GM03348 (cell line): ENCODE results near the gene STK11.
A peak's percentile ranks its signal among the peaks of the same experiment; 100 is the strongest.

Experiments
- DNase-seq: peaks from one replicate; pipeline ENCODE4 v3.0.0; 2012; ENCODE audit warnings: low spot score

STK11 gene

DNA sequence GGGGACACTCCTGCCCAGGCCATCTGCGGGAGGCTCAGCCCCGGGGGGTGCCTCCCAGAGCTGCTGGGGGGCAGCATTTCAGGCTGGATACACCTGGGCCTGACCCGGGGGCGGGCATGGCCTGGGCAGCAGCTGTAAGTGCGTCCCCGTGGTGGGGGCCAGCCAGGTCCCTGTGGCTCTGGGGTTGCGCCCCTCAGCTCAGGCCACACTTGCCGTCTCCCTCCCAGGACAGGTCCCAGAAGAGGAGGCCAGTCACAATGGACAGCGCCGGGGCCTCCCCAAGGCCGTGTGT is 20.6 kb downstream of the STK11 start:
- no peak for DNase-seq

DNA sequence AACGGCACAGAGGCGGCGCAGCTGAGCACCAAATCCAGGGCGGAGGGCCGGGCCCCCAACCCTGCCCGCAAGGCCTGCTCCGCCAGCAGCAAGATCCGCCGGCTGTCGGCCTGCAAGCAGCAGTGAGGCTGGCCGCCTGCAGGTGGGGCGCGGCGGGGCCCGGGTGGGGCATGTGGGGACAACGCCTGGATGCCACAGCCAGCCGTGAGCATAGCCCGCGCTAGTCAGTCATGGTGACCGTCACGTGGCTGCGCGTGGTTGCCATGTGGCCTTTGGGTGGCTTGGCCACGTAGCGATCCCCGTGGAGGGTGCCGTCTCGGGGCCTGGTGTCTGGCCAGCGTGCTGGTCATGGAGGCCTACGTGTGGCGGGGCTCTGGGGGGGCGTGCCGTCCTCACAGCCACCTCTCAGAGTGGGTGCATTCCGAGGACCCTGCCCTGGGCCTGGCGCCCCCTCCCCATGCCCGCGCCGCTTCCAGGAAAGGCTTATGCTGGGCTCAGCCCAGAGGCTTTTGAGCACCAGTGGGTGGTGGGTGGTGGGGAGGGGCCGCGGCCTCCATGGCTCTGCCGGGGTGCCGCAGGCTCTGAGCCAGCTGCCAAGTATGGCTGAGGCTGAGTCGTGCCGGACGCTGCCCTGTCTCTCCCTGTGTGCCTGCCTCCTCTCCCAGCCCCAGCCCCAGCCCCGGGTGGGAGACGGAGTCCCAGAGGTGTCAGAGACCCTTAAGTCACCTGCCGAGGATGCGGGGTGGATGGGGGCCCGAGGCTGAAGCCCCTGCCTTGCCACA is 21.1 kb downstream of the STK11 start:
- no peak for DNase-seq

DNA sequence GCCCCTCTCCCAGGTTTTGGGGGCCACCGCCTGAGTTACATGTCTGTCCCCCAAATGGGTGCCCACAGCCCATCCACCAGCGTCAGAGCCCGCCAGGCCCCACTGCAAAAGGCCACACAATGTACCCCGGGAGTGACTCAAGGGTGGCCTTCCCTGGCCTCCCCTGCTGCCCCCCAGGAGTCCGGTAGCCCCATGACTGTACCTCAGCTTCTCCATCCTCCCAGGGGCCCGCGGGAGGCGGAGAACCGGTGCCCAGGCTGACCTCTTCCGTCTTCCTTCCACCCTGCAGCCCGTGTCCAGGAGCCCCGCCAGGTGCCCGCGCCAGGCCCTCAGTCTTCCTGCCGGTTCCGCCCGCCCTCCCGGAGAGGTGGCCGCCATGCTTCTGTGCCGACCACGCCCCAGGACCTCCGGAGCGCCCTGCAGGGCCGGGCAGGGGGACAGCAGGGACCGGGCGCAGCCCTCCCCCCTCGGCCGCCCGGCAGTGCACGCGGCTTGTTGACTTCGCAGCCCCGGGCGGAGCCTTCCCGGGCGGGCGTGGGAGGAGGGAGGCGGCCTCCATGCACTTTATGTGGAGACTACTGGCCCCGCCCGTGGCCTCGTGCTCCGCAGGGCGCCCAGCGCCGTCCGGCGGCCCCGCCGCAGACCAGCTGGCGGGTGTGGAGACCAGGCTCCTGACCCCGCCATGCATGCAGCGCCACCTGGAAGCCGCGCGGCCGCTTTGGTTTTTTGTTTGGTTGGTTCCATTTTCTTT is 21.9 kb downstream of the STK11 start:
- no peak for DNase-seq

DNA sequence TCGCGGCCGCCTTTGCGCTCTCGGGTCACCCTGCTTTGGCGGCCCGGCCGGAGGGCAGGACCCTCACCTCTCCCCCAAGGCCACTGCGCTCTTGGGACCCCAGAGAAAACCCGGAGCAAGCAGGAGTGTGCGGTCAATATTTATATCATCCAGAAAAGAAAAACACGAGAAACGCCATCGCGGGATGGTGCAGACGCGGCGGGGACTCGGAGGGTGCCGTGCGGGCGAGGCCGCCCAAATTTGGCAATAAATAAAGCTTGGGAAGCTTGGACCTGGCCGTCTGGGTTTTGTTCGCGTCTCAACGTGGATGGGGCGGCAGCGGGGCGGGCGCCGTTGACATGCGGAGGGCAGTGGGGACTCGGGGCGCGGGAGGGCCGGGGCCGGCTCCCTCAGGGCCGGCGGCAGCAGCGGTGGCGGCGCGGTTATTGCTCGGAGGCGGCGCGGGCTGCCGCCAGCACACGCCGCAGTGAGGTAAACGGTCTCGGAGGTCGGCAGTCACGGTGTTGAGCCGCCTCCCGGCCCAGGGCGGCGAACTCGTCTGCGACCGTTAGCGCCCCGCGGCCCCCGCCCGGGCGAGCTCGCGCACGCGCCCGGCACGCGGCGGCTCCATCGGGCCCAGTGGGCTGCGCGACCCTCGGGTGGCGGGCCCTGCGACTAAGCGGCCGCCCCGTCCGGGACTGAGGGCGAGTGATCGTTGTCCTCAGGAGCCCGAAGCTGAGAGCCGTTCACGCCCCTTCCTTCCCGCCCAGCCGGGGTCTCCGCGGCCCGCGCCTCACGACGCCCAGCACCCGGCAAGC is 22.8 kb downstream of the STK11 start:
- no peak for DNase-seq

DNA sequence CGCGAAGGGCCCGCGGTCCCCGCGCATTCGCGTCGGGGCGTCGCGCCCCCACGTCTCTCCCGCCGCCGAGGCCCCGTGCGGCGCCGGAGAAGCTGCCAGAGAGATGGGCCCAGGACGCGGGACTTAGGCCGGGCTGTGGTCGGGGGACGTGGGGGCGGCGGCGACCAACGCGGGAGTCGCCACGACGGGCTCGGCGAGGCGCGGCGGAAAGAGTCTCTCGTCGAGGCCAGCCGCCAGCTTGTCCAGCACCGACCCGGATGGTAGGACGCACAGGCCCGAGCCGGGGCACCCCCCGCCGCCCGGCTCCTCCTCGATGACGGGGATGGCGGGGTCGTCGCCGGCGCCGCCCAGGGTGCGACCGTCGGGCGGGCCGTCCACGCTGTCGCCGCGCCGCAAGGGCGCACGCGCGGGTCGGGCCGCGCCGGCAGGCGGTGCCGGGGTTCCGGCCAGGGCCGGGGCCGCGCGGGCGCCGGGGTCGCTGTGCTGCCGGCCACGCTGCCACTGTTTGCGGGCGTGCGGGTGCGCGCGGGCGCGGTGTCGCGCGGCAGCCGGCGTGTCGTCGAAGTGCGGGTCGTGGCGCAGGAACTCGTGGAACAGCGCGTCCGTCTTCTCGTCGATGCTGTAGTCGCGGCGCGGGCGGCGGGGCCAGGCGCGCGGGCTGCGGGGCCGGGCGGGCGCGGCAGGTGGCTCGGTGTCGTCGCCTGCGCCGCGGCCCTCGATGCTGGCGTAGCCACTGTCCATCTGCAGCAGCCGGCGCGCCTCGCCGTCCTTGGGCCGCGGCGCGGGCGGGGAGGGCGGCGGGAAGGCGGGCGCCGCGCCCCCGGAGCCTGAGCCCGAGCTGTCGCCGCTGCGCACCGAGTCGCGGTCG is 23.7 kb downstream of the STK11 start:
- no peak for DNase-seq

DNA sequence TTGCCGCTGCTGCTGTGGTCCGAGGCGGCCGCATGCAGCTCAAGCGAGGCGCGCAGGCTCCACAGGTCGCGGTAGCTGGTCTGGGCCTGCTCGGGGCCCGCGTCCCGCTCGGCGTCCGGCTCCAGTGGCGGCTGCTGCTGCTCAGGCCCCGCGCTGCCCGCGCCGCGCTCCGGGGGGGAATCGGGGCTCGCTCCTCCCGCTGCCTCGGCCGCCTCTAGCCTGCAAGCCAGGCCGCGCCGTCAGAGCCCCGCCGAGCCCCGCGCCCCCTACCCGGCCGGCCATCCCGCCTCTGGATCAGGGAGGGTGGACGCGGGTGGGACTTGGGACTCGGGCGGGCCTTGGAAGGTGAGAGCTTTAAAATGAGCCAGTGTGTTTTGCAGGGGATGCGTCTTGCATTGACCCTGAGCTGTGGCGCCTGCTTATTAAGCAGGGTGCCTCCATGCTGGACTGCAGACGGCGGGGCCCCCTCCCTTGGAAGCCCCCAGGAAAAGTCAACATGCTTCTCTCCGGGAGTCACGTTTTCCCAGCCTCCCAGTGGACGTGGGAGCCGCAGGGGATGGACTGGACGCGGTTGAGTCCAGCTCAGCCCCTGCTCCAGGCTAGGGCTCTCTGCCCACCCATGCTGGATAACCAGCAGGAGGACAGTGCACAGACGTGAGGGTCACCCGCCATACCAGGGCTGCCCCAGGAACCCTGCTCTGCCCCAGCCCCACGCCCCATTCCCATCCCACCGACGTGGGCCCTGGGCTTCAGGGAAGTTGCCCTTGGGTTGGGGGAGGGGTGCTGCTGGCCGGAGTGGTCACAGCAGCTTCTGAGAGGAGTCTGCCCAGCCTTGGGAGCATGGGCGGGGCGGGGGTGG is 24.6 kb downstream of the STK11 start:
- DNase-seq, result no peak

DNA sequence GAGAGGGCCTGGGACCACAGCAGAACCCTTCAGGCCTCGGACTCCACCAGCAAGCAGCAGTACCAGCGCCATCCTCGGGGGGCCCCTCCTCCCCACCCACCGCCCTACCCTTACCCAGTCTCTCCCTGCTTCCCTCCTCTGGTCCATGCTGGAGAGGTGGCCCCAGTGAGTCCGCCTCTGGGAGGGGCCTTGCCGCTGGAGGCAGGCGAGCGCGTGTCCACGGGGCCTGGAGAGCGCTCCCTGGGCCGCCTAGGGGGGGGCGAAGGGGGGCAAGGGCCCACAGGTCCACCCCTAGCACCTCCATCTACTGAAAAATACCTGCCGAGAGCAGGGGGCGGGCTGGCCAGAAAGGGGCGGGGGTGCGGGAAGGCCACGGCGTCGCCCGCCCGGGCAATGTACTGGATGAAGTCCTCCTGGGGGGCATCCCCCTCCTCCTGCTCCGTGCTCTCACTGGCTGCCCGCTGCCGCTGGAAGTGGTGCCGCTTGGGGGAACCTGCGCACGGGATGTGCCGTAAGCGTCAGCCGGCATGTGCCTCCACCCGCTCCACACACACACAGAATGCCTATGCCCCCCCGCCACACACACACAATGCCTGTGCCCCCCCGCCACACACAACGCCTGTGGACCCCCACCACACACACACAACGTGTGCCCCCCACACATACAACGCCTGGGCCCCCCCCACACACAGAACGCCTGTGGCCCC is 25.4 kb downstream of the STK11 start:
- DNase-seq, result no peak

DNA sequence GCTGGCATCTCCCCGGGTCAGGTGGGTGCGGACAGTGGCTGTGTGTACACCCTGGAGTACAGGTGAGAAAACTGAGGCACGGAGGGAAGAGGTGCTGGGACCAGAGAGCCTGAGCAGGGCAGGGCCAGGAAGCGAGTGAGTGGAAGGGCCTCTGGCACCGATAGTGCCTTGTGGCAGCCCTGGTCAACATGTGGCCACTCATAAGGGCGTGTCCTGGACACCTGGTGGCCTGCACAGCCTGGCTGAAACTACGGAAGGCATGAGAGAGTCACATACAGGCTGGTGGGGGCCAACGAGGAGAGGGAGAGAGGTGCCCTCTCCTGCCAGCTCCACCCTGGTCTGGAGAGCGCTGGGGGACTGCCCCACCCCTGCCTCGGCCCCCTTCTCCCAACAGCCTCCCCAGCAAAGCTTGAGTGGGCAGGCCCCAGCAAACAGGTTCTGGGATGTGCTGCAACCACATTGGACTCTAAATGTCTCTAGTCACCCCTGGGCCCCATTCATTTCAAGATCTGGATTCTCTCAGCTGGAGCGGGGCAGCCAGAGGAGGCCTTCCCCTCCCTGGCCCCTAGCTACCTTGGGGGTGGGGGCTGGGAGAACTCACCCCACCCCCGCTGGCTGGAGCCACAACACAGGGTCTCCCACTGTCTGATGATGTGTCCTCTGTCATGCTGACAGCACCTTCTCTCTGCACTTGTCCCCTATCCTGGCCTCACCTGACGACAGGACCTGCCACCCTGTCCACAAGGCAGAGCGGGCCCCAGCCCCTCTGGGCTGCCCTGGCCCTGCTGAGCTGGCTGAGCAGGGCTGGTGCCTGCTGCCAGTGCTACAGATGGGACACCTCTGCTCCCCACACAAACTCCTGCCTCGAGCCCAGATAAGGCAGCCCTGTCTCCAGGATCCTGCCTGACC is 26.4 kb downstream of the STK11 start:
- DNase-seq, result no peak

DNA sequence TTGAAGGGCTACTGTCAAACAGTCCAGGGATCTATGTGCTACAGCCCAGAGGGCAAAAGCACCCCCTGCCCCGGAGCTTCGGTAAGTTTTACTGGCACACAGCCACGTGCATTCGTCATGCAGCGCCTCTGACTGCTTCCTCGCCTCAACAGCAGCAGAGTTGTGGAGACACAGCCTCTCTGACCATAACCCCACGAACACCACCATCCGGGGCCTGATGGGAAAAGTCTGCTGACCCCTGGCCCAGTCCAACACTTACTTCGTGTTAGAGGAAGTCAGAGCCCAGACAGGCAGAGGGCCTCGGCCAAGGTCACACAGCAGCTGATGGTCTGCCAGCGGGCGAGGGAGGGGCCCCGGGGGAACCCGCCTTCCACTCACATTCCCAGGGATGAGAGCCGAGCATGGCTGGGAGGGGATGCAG is 27.1 kb downstream of the STK11 start:
- DNase-seq, result no peak

DNA sequence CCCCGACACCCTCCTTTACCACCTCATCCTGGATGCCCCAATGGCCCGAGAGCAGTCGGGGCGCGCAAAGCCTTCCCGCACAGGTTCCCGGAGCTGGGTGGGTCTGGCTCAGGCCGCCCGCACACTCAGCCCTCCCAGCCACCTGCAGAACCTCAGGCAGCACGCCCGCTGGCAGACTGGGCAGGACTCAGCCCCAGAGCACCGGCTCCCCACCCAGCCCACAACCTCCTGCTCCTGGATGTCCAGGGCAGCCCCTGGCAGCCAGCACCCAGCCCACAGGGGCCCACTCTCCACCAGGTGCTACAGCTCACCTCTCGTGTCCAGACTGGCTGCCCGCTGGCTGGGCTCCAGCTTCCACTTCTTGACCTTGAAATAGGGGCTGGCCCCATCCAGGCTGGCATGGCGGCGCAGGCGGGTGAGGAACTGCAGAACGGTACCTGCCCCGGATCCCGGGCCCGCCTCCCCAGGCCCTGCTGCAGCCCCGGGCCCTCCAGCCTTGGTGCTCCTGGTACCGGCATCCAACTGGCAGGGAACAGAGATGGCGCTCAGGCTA is 27.6 kb downstream of the STK11 start:
- DNase-seq, result no peak

DNA sequence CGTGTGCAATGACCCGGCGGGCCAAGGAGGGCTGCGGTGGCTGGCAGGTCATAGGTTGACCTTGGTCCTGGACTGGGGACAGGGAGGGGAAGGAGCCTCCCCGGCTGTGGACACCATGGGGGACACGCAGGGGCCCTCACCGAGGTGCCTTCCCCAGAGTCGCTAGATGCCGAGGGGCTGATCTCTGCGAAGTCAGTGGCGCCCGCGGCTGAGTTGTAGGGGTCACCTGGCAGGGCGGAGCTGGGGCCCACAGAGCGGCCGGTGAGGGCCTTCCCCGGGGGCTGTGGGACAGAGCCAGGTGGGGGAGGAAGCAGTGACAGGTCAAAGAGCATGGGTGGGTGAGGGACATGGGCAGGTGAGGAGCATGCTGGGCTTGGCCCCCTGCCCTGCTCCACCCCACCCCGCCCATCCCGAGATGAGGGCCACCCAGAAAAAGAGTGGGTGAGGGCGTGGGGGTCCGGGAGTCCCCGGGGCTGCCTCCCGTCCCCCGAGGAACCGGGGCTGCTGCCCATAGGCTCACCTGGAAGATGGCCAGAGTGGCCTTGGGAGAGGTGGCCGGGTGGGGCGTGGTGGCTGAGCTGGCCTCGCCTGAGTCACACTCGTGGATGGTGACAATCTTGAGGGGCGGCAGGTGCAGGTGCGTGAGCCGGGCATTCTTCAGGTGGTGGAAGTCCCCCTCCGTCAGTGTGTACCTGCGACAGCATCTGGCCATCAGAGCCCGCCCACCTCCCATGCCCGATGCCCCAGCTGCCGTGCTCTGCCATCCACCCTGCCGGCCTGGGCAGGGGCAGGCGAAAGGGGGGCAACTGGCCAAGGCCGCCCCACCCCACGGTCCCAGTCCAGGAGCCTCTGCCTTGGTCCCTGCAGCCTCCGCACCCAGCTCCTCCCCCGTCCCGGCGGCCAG is 28.7 kb downstream of the STK11 start:
- DNase-seq, result no peak

DNA sequence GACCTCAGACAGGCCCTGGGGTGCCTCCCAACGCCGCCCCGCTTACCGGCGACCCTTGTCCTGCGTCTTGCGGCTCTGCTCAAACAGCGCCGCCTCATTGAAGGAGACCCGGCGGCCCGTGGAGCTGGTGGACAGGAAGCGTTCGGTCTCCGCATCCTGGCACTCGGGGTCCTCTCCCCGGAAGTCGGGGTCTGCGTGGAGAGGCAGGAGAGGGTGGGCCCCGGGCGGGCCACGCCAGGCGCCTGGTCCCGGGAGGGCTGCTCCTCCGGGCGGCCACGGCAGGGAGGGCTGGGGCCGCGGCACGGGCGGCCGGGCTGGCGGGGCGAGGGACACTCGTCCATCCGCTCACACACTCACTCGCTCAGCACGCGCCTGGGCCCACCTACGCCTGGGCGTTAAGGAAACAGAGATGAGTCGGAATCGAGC is 29.4 kb downstream of the STK11 start:
- no peak for DNase-seq

DNA sequence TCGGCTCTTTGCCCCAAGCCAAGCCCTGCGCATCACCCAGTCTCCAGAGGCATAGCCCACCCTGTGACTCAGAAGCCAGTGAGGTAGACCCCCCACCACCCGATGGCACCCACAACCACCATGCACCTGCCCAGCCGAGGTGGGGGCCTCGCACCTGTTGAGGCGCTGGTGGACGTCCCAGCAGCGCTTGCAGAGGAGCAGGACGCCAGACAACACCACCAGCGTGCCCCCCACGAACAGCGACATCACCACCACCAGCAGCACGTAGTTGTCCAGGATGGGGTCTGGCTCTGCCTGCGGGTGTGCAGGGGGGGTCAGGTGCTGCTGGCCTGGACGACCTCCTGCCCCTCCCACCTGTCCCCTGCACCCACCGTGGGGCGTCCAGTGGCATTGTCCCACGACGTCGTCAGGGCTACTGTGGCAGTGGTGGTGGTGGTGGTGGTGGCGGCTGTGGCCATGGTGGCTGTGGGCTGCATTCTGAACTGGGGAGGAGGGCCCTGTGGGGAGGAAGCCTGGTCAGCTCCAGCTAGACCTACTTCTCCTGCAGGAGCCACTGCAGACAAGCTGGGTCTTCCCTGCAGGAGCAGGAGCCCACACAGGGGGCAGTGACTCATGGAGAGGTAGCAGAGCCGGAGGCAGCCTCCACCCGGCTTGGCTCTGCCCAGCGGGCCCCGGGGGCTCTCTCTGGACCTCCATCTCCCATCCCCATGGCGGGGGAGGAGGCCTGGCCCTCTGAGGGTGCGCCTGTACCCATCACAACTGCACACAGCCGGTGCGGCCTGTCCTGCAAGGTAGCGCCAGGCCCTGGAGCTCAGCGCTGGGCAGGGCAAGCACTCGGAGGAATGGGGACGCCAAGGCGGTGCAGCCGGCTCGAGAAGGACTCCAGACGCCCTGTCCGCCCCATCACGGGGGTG is 30.3 kb downstream of the STK11 start:
- no peak for DNase-seq

DNA sequence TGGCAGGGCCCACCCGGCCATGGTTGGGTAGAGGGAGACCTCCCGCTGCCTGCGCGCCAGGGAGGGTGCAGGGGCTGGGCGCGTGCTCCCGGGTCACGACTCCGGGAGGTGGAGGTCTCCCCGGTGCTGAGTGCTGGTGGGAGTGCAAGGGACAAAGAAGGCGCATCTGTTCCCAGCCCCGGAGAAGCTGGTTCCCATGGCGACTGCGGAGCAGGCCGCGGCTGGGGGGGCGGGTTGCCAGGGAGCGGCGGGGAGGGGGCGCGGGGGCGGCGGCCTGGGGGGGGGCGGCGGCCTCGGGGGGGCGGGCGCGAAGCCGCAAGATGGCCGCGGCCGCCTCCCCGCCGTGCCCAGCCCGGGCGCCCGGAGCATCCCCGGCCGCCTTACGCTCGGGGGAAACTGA is 31.0 kb downstream of the STK11 start:
- DNase-seq, result peak; percentile 42

DNA sequence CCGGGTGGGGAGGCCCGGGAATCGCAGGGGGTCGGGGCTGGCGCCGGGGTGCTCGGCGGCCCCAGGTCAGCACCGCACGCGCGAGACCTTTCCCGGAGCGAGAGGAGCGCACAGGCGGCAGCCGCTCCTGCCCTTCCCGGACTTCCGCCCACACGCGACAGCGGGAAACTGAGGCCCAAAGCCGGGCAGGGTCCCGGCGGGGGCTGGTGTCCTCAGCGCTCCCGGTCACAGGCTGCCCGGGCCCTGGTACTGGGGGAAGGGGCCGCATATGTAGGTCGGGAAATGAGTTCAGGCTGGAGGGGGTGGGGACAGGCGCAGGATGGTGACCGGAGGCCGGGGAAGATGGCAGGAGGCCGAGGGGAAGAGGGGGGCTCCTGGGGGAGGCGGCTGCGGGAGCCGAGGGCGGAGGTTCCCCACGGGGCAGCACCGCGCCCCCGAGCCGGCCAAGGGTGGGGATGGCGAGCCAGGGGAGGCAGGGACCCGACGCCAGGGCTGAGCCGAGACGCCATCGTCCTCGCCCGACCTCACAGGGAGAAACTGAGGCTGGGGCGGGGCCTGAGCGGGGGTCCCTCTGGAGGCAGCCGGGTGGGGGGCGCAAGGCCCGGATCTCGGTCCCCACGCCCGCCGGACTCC is 31.6 kb downstream of the STK11 start:
- DNase-seq, result peak; percentile 67

DNA sequence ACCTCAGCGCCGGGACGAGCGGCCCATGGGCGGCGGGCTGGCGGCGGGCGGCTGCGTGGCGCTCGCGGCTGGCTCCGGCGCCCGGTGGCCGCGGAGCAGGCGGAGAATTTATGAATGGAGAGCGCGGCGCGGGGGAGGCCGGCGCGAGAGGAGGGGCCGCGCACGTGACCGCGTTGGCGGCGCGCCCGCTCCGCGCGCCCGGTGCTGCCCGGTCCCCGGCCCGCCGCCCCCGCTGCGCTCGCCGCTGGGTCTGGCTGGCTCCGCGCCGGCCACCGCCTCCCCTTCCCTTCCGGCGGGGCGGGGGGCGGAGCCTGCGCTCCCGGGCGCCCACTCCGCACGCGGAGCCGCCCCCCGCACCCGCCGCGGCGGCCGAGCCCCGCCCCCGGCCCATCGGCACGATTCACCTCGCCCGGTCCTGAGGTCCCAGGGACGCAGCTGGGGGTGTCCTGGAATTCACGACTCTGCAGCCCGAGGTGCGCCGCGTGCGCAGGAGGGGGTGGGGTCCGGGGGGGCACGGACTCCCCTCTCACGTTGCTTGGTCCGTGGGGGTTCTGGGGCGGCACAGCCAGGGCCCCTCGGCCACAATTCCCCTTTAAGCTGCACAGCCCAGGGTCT is 32.3 kb downstream of the STK11 start, which contains the start of gene CBARP:
Gene CBARP, minus strand, starts transcription at position 252 of the 615 bp plus-strand sequence. CDS start 1,905 bp downstream, outside the sequence.
- peak; percentile 82 for DNase-seq
